Measurements from ENCODE around the gene CYB5R4.
"Not testable (repeated sequence)": the region's sequence is repeated elsewhere in the genome, so short reads cannot be mapped to it uniquely, and the experiment has no call there.

CYB5R4 gene

GRCh38 chr6:83889621-83890020 lies 30.1 kb downstream of the CYB5R4 start:
- DNase-seq (ENCODE audit: insufficient read length, low spot score) = no peak
- no peak for TF ChIP-seq CTCF (IDR thresholded peaks at IDR 0.05; ENCODE audit: insufficient read depth, missing control alignments)
- FAIRE-seq = no peak

- DNase-seq (ENCODE audit: insufficient read length, low spot score) (no peak), FAIRE-seq (no peak)
- TF ChIP-seq CTCF (IDR thresholded peaks at IDR 0.05; ENCODE audit: insufficient read depth, missing control alignments) = no peak
These were observed 31.0 kb downstream of the CYB5R4 start for GRCh38 chr6:83890520-83890919.

DNA sequence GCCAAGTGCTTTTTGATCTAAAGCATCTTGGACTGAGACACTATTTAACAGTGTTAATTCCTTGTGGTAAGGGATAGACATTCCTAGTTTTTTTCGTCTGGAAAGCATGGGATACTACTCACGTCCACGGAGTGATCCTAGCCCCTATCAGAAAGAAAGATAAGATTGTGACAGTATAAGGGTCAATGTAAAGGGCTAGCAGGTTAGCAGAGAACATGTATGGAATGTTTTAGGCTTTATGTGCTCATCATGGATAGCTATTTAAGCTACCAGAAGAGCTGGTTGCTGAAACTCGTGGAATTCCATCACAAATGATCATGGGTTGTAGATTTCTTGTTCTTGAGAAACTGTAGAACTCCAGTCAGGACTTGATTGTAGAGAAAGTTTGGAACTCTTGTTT lies 32.1 kb downstream of the CYB5R4 start:
- no peak for FAIRE-seq
- no peak for TF ChIP-seq CTCF (IDR thresholded peaks at IDR 0.05; ENCODE audit: insufficient read depth, missing control alignments)
- DNase-seq (ENCODE audit: insufficient read length, low spot score) = no peak

- TF ChIP-seq CTCF (IDR thresholded peaks at IDR 0.05; ENCODE audit: insufficient read depth, missing control alignments) = no peak
- FAIRE-seq (no peak), DNase-seq (ENCODE audit: insufficient read length, low spot score) (no peak)
These were observed 33.5 kb downstream of the CYB5R4 start for GRCh38 chr6:83893024-83893423.

GRCh38 chr6:83897094-83897493 lies 37.6 kb downstream of the CYB5R4 start:
- FAIRE-seq; DNase-seq (ENCODE audit: insufficient read length, low spot score): not testable (repeated sequence)

- no peak for TF ChIP-seq CTCF (IDR thresholded peaks at IDR 0.05; ENCODE audit: insufficient read depth, missing control alignments)
- DNase-seq (ENCODE audit: insufficient read length, low spot score) (no peak), FAIRE-seq (no peak)
These were observed 42.1 kb downstream of the CYB5R4 start for GRCh38 chr6:83901624-83902023.

DNA sequence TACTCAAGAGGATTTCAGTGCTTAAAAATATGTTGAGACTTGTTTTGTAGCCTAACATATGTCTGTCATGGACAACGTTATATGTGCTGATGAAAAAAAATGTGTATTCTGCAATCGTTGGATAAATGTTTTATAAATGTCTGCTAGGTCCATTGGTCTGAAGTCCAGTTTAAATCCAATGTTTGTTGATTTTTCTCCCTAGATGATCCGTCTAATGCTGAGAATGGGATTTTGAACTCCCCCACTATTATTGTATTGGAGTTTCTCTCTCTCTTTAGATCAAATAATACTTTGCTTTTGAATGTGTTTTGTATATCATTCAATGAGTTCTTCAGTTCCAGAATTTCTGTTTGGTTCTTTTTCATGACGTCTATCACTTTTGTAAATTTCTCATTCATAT lies 44.9 kb downstream of the CYB5R4 start:
- DNase-seq (ENCODE audit: insufficient read length, low spot score) (no peak), FAIRE-seq (no peak)
- no peak for TF ChIP-seq CTCF (IDR thresholded peaks at IDR 0.05; ENCODE audit: insufficient read depth, missing control alignments)

GRCh38 chr6:83905648-83906047 lies 46.2 kb downstream of the CYB5R4 start:
- TF ChIP-seq CTCF (IDR thresholded peaks at IDR 0.05; ENCODE audit: insufficient read depth, missing control alignments) = no peak
- DNase-seq (ENCODE audit: insufficient read length, low spot score) (no peak), FAIRE-seq (no peak)

DNA sequence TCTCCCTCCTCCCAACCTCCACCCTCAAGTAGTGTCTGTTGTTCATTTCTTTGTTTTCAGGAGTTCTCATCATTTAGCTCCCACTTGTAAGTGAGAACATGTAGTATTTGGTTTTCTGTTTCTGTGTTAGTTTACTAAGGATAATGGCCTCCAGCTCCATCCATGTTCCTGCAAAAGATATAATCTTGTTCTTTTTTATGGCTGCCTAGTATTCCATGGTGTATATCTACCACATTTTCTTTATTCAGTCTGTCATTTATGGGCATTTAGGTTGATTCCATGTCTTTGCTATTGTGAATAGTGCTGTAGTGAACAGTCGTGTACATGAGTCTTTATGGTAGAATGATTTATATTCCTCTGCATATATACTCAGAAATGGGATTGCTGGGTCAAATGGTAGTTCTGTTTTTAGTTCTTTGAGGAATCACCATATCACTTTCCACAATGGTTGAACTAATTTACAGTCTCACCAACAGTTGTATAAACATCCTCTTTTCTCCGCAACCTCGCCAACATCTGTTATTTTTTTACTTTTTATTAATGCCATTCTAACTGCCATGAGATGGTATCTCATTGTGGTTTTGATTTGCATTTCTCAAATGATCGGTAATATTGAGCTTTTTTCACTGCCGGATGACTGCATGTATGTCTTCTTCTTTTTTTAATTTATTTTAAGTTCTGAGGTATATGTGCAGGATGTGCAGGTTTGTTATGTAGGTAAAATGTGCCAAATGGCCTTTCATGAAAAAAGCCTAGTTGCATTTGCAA lies 48.3 kb downstream of the CYB5R4 start:
- FAIRE-seq; DNase-seq (ENCODE audit: insufficient read length, low spot score): not testable (repeated sequence)

Data from D721Med (cell line).